Measurements from ENCODE around the gene WDR86. TPM values are rescaled to one million over a fixed set of nuclear protein-coding genes. Genes with fewer than 3 reads are reported as not detected.

Gene WDR86
- total RNA-seq, 1 donor from 2014 or later = 82.9 TPM

GRCh38 chr7:151435103-151435916, 25.5 kb upstream of the WDR86 start:
- Mint-ChIP-seq H3K4me1 (ENCODE audit: low read depth) (no peaks in the 10 kb centered on the region), H3K27ac (no peak overlapping the region), H3K4me3 (ENCODE audit: low read depth) (no peak overlapping the region)

GRCh38 chr7:151434549-151434948, 24.7 kb upstream of the WDR86 start:
- no peak for DNase-seq (ENCODE audit: low spot score, unreplicated experiment)
- H3K4me1 Mint-ChIP-seq (ENCODE audit: low read depth) = peaks cover 4% of the 10 kb centered on the region
- H3K9me3 Mint-ChIP-seq (ENCODE audit: low read depth) = no peaks in the 10 kb centered on the region
- peaks cover 6% of the 10 kb centered on the region for H3K27me3 Mint-ChIP-seq
- no peak overlapping the region for H3K27ac Mint-ChIP-seq
- no peak overlapping the region for H3K4me3 Mint-ChIP-seq (ENCODE audit: low read depth)
- H3K36me3 Mint-ChIP-seq (ENCODE audit: insufficient read depth) = no peaks in the 10 kb centered on the region
- no peak for TF ChIP-seq CTCF (IDR thresholded peaks at IDR 0.05; ENCODE audit: unreplicated experiment)

More at GRCh38 chr7:151435103-151435916, 25.5 kb upstream of the WDR86 start:
- Mint-ChIP-seq H3K36me3 (ENCODE audit: insufficient read depth) (no peaks in the 10 kb centered on the region), H3K27me3 (peaks cover 6% of the 10 kb centered on the region), H3K9me3 (ENCODE audit: low read depth) (no peaks in the 10 kb centered on the region)
- TF ChIP-seq CTCF (IDR thresholded peaks at IDR 0.05; ENCODE audit: unreplicated experiment) = no peak
- DNase-seq (ENCODE audit: low spot score, unreplicated experiment) = no peak

- Mint-ChIP-seq H3K4me1 (ENCODE audit: low read depth) (peaks cover 11% of the 10 kb centered on the region), H3K4me3 (ENCODE audit: low read depth) (no peak overlapping the region), H3K36me3 (ENCODE audit: insufficient read depth) (no peaks in the 10 kb centered on the region), H3K9me3 (ENCODE audit: low read depth) (no peaks in the 10 kb centered on the region), H3K27me3 (peaks cover 6% of the 10 kb centered on the region), H3K27ac (no peak overlapping the region)
- DNase-seq (ENCODE audit: low spot score, unreplicated experiment) = no peak
- TF ChIP-seq CTCF (IDR thresholded peaks at IDR 0.05; ENCODE audit: unreplicated experiment) = no peak
Observed at GRCh38 chr7:151433721-151434400, 24.0 kb upstream of the WDR86 start.

- Mint-ChIP-seq H3K4me1 (ENCODE audit: low read depth) (peaks cover 21% of the 10 kb centered on the region), H3K9me3 (ENCODE audit: low read depth) (no peaks in the 10 kb centered on the region), H3K4me3 (ENCODE audit: low read depth) (no peak overlapping the region), H3K27me3 (peaks cover 4% of the 10 kb centered on the region), H3K36me3 (ENCODE audit: insufficient read depth) (no peaks in the 10 kb centered on the region), H3K27ac (no peak overlapping the region)
- DNase-seq (ENCODE audit: low spot score, unreplicated experiment) = no peak
- TF ChIP-seq CTCF (IDR thresholded peaks at IDR 0.05; ENCODE audit: unreplicated experiment) = no peak
Observed at GRCh38 chr7:151432658-151433521, 23.1 kb upstream of the WDR86 start.

- peaks cover 1% of the 10 kb centered on the region for H3K36me3 Mint-ChIP-seq (ENCODE audit: insufficient read depth)
- TF ChIP-seq CTCF (IDR thresholded peaks at IDR 0.05; ENCODE audit: unreplicated experiment) = no peak
- no peaks in the 10 kb centered on the region for H3K9me3 Mint-ChIP-seq (ENCODE audit: low read depth)
- peaks cover 24% of the 10 kb centered on the region for H3K4me1 Mint-ChIP-seq (ENCODE audit: low read depth)
- no peak overlapping the region for H3K4me3 Mint-ChIP-seq (ENCODE audit: low read depth)
- DNase-seq (ENCODE audit: low spot score, unreplicated experiment) = no peak
- peaks cover 3% of the 10 kb centered on the region for H3K27me3 Mint-ChIP-seq
- H3K27ac Mint-ChIP-seq = no peak overlapping the region
Observed at GRCh38 chr7:151431768-151432311, 22.0 kb upstream of the WDR86 start.
